ENCODE data around the gene PHTF1.
"Not testable (repeated sequence)": the region's sequence is repeated elsewhere in the genome, so short reads cannot be mapped to it uniquely, and the experiment has no call there.

PHTF1 gene

DNA sequence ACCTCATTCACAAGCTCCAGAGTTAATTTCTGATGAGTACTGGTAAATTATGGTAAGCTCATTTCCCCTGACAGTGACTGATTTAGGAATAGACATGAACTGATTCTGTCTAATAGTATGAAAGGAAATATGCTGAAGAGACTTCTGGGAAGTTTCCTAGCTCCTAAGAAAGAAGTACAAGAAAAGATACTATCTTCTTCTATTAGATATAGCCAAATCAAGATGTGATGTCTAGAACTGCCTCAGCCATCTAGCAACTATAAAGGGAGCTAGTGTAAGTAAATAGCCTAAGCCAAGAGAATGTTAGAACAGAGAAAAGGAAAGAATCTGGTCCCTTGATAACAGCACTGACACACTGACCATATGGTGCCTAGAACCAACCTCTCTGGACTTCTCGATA is 10.7 kb upstream of the PHTF1 start:
- DNase-seq: no peak

DNA sequence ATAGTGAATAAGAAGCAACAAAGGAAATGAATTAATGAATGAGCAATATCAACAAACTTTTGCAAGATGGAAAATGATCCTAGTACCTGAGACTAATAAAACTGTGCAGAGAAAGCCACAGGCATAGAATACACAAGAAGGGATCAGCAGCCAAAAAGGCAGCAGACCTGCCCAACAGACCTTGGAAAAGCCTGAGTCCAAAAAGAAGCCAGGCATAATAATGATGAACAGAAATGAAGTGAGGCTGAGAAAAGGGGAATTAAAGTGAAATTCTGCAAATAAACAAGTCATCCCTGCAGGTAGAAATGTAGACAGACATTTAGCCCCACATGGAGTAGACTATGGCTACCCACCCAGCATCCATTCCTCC is 10.3 kb upstream of the PHTF1 start:
- no peak for DNase-seq

DNA sequence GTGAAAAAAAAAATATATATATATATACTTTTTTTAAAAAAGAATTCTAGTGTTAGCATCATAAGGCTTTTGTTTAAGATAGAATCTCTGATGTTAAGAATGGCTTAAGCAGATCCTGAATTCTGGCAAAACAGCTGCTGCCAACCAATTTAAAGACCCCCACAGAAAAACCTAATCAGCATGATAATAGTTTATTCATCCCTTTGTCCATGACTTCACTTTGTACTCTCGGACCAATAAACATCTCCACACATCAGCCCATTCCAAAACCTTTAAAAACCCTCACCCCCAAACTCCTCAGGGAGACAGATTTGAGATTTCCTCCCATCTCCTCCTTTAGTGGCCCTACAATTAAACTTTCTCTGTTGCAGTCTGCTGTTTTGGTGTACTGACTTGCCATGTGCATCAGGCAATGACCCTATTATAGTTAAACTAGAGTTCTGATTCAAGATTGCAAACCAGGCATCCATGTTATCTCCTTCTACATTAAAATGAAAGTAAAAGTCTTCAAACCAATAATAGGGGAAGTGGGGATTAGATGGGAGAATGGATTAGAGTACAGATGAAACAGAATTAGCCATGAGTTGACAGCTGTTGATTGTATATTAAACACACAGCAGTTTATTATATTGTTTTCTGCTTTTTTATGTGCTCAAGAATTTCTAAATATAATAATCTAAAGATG is 9.8 kb upstream of the PHTF1 start:
- DNase-seq: no peak

- no peak for DNase-seq
Measured at GRCh38 chr1:113765306-113766230, 6.3 kb upstream of the PHTF1 start.

DNA sequence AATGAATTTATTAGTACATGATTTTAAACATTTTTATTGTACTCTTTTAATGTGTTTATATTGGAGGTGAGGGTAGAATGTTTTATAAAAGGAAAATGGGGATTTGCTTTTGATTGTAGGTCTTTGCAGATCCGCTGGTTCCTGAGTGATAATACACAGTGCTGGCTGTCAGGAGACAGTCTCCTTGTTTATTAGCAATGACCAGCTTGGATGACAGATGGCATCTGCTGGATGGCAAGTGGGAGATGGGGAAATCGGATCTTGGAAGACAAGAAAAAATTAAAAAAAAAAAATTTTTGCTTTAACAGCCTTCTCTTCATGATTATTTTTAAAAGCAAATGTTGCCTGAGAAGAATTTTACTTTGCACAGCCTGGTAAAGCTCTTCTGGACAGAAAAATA is 4.4 kb upstream of the PHTF1 start:
- peak; percentile 92 for DNase-seq

DNA sequence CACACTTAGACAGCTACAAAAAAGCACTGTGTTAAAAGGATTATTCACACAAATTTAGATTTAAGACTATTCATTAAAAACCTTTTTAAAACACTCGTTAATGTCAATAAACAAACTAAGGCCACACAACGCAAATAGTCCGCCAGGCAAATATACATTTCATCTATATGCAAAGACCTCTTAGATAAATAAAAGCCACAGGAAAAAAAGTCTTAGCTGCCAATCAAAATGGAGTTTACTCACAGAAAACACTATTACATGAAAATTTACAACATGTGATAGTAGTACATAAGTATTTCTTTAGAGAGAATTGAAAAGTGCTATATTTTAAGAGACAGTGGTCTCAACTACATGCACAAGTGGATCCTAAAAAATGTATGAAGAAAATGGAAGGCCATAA is 2.7 kb upstream of the PHTF1 start:
- no peak for DNase-seq

DNA sequence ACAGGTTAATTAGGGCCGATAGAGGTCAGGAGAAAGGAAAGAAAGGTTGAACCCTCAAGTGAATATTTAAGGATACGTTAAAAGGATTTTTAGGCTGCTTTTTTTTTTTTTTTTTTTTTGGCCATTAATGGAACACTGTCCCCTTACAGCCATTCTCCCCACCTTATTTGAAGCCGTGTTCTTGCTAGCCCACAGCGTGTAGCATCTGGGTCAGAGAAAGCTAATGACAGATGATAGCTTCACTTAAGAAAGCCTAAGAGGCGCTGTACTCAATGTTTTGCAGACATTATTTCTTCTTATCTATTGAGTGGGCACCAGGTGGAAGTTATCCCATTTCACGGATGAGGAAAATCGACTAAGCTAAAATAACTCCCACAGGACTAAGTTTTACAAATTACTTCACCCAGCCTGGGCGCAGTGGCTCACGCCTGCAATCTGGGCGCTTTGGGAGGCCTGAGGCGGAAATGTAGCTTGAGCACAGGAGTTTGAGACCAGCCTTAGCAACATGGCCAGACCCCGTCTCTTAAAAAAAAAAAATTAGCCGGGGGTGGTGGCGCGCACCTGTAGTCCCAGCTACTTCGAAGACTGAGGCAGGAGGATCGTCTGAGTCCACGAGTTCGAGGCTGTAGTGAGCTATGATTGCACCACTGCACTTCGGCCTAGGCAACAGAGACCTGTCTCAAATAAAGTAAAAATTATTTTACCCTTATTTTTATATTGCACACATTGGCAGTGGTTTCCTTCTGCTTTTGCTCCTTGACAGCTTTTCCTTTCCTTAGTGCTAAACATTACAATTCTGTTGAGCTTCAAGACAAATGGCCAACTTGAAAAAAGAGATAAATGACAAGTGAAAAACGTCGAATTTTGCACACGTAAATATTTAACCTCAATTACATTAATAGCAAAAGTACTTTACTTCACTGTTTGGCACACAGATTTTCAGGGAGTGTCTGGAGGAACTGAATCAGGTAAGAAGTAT is 1.1 kb upstream of the PHTF1 start:
- DNase-seq: peak; percentile 20

DNA sequence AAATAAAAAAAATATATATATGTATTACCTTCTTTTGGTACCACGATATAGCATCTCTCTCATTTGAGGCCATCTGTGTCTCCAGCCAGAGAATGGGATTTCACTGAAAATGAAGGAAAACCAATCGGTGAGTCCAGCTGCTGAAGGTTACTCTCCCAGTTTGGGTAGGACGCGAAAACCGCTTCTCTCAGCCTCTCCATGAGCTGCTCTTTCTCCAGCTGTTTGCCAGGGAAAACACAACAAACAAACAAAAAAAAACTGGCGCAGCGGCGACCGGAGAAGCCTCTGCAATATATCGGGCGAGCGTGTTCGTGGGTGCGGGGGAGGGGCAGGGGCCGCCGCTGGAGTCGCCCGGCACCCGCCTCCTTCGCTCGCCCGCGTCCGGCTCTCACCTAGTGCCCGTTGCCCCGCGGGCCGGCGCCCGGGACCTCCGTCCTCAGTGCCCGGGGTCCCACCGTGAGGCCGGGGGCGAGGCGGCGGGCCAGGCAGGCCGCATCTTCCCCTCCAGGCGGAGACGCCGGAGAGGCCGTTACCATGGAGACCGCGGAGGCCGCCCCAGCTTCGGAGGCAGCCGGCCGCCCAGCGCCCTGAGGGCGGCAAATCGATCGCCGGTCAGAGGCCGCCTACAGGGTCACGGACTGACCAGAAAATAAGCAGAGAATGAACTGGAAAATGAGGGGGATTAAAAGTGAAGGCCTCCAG is 504 bp downstream of the PHTF1 start:
- DNase-seq: peak; percentile 58

- DNase-seq: no peak
Measured at GRCh38 chr1:113756461-113756860, 2.8 kb downstream of the PHTF1 start.

DNA sequence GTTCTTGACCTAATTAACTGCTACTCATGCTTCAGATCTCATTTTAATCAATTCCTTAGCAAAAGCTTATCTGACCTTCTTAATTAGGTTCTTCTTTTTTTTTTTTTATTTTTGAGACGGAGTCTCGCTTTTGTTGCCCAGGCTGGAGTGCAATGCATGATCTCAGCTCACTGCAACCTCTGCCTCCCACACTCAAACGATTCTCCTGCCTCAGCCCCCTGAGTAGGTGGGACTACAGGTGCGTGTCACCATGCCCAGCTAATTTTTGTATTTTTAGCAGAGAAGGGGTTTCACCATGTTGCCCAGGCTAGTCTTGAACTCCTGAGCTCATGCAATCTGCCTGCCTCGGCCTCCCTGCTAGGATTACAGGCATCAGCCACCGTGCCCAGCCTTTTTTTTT is 6.0 kb downstream of the PHTF1 start:
- DNase-seq: not testable (repeated sequence)

DNA sequence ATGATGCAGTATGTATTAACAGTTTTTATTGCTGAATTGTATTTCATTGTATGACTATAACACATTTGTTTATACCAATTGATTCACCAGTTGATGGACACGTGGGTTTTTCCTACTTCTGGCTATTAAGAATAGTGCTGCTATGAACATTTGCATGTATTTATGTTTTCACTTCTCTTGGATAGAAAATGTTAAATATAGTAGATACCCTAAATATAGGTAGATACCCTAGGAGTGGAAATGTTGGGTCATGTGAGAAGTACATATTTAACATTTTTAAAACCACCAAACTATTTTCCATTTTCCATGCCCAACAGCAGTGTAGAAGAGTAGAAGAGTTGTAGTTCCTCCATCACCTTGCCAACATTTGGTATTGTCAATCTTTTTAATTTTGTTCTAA is 7.8 kb downstream of the PHTF1 start:
- no peak for DNase-seq

- no peak for DNase-seq
Measured at GRCh38 chr1:113751114-113751513, 8.2 kb downstream of the PHTF1 start.

GRCh38 chr1:113749402-113749801 is 9.9 kb downstream of the PHTF1 start:
- DNase-seq: no peak

GRCh38 chr1:113747376-113747775 is 11.9 kb downstream of the PHTF1 start:
- no peak for DNase-seq

- peak; percentile 81 for DNase-seq
Measured at GRCh38 chr1:113745425-113745824, 13.9 kb downstream of the PHTF1 start.

GRCh38 chr1:113744114-113744513 is 15.2 kb downstream of the PHTF1 start:
- no peak for DNase-seq

DNA sequence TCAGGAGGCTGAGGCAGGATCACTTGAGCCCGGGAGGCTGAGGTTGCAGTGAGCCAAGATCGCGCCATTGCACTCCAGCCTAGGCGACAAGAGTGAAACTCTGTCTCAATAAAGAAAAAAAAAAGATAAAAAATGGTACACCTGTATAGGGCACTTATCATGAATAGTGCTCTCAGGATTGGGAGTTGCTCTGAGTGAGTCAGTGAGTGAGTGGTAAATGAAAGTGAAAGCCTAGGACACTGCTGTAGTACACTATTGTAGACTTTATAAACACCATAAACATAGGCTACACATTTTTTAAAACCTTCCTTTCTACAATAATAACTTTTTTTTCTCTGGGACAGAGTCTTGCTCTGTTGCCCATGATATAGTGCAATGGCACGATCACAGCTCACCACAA is 16.8 kb downstream of the PHTF1 start:
- no peak for DNase-seq

DNA sequence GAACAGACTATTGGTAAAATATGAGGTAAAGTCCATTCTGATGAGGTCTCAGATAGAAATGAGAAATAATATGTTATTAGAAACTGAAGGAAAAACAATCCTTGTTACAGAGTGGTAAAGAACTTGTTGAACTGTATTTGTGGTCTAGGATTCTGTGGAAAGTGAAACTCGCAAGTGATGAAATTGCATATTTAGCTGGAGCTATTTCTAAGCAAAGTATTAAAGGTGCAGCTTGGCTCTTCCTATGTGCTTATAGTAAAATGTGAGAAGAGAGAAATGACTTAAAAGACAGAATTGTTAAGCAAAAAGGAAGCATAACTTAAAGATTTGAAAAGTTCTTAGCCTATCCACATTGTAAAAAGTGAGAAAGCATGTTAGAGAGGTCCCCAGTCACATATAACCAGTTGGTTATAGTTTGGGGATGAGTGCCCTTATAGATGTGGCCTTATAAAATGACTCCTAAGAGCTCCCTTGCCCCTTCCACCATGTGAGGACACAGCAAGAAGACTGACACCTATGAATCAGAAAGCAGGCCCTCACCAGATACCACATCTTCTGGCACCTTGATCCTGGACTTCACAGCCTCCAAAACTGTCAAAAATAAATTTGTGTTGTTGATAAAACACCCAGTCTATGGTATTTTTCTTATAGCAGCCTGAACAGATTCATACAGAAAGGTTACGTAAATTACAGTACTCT is 24.8 kb downstream of the PHTF1 start:
- no peak for DNase-seq

DNA sequence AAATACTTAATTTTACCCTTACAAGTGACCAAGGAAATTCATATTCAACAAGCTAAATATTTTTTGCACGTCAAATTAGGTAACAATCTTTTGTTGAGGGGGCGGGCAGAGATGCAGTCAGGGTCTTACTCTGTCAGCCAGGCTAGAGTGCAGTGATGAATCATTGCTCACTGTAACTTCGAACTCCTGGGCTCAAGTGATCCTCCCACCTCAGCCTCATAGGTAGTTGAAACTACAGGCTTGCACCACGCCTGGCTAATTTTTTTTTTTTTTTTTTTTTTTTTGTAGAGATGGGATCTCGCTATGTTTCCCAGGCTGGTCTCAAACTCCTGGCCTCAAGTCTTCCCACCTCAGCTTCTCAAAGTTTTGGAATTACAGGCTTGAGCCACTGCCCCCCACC is 26.5 kb downstream of the PHTF1 start:
- no peak for DNase-seq

- no peak for DNase-seq
Measured at GRCh38 chr1:113721010-113721409, 38.3 kb downstream of the PHTF1 start.

DNA sequence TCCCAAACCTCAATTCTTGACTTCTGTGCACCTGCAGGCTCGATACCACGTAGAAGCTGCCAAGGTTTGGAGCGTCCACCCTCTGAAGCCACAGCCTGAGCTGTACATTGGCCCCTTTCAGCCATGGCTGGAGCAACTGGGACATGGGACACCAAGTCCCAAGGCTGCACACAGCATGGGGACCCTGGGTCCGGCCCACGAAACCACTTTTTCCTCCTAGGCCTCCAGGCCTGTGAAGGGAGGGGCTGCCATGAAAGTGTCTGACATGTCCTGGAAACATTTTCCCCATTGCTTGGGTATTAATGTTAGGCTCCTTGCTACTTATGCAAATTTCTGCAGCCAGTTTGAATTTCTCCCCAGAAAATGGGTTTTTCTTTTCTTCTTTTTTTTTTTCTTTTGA is 40.7 kb downstream of the PHTF1 start:
- not testable (repeated sequence) for DNase-seq

DNA sequence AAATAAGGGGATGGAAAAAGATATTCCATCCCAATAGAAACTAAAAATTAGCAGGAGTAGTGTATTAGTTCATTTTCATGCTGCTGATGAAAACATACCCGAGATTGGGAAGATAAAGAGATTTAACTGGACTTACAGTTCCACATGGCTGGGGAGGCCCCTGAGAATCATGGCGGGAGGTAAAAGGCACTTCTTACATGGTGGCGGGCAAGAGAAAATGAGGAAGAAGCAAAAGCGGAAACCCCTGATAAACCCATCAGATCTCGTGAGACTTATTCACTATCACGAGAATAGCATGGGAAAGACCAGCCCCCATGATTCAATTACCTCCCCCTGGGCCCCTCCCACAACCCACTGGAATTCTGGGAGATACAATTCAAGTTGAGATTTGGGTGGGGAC is 41.8 kb downstream of the PHTF1 start:
- DNase-seq: not testable (repeated sequence)
